ENCODE data around the gene LCN10. TPM values are rescaled to one million over a fixed set of nuclear protein-coding genes. Genes with fewer than 3 reads are reported as not detected.

LCN10 gene
- total RNA-seq, 2 experiments from 2014 or later: not detected

GRCh38 chr9:136765041-136765440, 22.3 kb upstream of the LCN10 start:
- no peak overlapping the region for H3K4me3 ChIP-seq (ENCODE audit: low read depth, low read length, poor library complexity, severe bottlenecking)
- BruUV-seq (replicated peaks): no TSS peak
- intact Hi-C loops (cut with micrococcal nuclease; ENCODE audit: unreplicated experiment): no loop called here
- H3K9me2 ChIP-seq (ENCODE audit: insufficient read depth, low read length): no peaks in the 10 kb centered on the region
- H2AFZ ChIP-seq (ENCODE audit: low read length): no peak overlapping the region
- POLR2A ChIA-PET: no interaction called here
- H3K27ac ChIP-seq (ENCODE audit: low read depth, low read length, poor library complexity, severe bottlenecking): no peak overlapping the region
- H3K79me2 ChIP-seq (ENCODE audit: insufficient read depth, low read depth, low read length): no peaks in the 10 kb centered on the region
- H3K4me2 ChIP-seq (ENCODE audit: low read length): no peak overlapping the region
- no peaks in the 10 kb centered on the region for H4K20me1 ChIP-seq (ENCODE audit: insufficient read depth, low read length)
- TF ChIP-seq EZH2phosphoT487 (IDR thresholded peaks at IDR 0.05; ENCODE audit: borderline replicate concordance, low read depth, low read length): no peak
- TF ChIP-seq CTCF (conservative IDR thresholded peaks at IDR 0.05; ENCODE audit: low read length): no peak
- no peak for DNase-seq (ENCODE audit: low spot score)
- peaks cover 10% of the 10 kb centered on the region for H3K4me1 ChIP-seq (ENCODE audit: insufficient read depth, low read length, poor library complexity, severe bottlenecking)
- no peaks in the 10 kb centered on the region for H3K9me3 ChIP-seq (ENCODE audit: low read length)
- H3K36me3 ChIP-seq (ENCODE audit: insufficient read depth, low read length): no peaks in the 10 kb centered on the region
- CTCF ChIA-PET (ENCODE audit: unreplicated experiment): no interaction called here

DNA sequence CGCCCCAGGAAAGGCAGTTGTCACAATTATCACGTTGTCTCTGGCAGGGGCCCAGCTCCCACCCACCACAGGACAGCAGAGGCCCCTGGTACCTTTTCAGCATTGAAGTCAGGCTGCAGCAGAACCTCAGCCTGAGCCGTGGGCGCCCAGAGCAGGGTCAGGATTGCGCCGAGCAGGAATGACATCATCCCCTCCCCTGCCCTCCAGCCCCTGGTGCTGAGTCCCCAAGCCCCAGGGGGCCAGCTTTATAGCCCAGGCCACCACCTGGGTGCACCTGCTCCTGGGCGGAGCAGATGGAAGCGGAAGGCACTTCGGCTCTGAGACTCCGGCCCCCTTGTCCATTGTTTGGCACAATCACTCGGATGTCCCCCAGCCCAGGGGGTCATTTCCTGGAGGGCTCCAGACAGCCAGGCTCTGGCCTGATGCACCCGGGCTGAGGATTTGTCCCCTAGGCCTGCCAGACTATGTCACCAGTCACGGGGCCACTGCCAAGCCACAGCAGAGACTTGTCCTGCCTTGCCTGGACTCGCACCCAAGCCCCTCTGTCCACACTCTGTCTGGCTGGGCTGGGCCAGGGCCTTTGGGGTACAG, 21.7 kb upstream of the LCN10 start, which contains the start of gene LCN15:
LCN15 (minus strand) TSS at position 218 of the 591 bp plus-strand sequence; CDS start at position 188, 30 bp downstream.
- no peak within 1 kb of the TSS for H2AFZ ChIP-seq (ENCODE audit: low read length)
- DNase-seq (ENCODE audit: low spot score): no peak
- H3K4me3 ChIP-seq (ENCODE audit: low read depth, low read length, poor library complexity, severe bottlenecking): no peak within 1 kb of the TSS
- no peaks in the 10 kb centered on the region for H3K36me3 ChIP-seq (ENCODE audit: insufficient read depth, low read length)
- TF ChIP-seq CTCF (conservative IDR thresholded peaks at IDR 0.05; ENCODE audit: low read length) (no peak), EZH2phosphoT487 (IDR thresholded peaks at IDR 0.05; ENCODE audit: borderline replicate concordance, low read depth, low read length) (no peak)
- peaks cover 10% of the 10 kb centered on the region for H3K4me1 ChIP-seq (ENCODE audit: insufficient read depth, low read length, poor library complexity, severe bottlenecking)
- no peaks in the 10 kb centered on the region for H3K9me3 ChIP-seq (ENCODE audit: low read length)
- no peak within 1 kb of the TSS for H3K27ac ChIP-seq (ENCODE audit: low read depth, low read length, poor library complexity, severe bottlenecking)
- no peak within 1 kb of the TSS for H3K4me2 ChIP-seq (ENCODE audit: low read length)
- CTCF ChIA-PET (ENCODE audit: unreplicated experiment): no interaction called here
- H3K79me2 ChIP-seq (ENCODE audit: insufficient read depth, low read depth, low read length): no peaks in the 10 kb centered on the region
- POLR2A ChIA-PET: no interaction called here
- intact Hi-C loops (cut with micrococcal nuclease; ENCODE audit: unreplicated experiment): no loop called here
- H3K9me2 ChIP-seq (ENCODE audit: insufficient read depth, low read length): no peaks in the 10 kb centered on the region
- H4K20me1 ChIP-seq (ENCODE audit: insufficient read depth, low read length): no peaks in the 10 kb centered on the region
- no TSS peak for BruUV-seq (replicated peaks)

GRCh38 chr9:136763649-136764035, 20.9 kb upstream of the LCN10 start:
- intact Hi-C loops (cut with micrococcal nuclease; ENCODE audit: unreplicated experiment): no loop called here
- Histone ChIP-seq H3K4me2 (ENCODE audit: low read length) (no peak overlapping the region), H3K4me1 (ENCODE audit: insufficient read depth, low read length, poor library complexity, severe bottlenecking) (peaks cover 10% of the 10 kb centered on the region), H3K4me3 (ENCODE audit: low read depth, low read length, poor library complexity, severe bottlenecking) (no peak overlapping the region), H3K79me2 (ENCODE audit: insufficient read depth, low read depth, low read length) (no peaks in the 10 kb centered on the region), H4K20me1 (ENCODE audit: insufficient read depth, low read length) (no peaks in the 10 kb centered on the region), H3K27ac (ENCODE audit: low read depth, low read length, poor library complexity, severe bottlenecking) (no peak overlapping the region), H3K36me3 (ENCODE audit: insufficient read depth, low read length) (no peaks in the 10 kb centered on the region), H3K9me3 (ENCODE audit: low read length) (no peaks in the 10 kb centered on the region), H2AFZ (ENCODE audit: low read length) (no peak overlapping the region), H3K9me2 (ENCODE audit: insufficient read depth, low read length) (no peaks in the 10 kb centered on the region)
- CTCF ChIA-PET (ENCODE audit: unreplicated experiment): no interaction called here
- TF ChIP-seq EZH2phosphoT487 (IDR thresholded peaks at IDR 0.05; ENCODE audit: borderline replicate concordance, low read depth, low read length): no peak
- POLR2A ChIA-PET: no interaction called here
- no peak for DNase-seq (ENCODE audit: low spot score)
- BruUV-seq (replicated peaks): no TSS peak
